SK-N-DZ (cell line): ENCODE measurements around the gene ZNF280D.
"Not testable (repeated sequence)": the region's sequence is repeated elsewhere in the genome, so short reads cannot be mapped to it uniquely, and the experiment has no call there.

Experiments
- DNase-seq: peaks from one replicate; pipeline ENCODE4 v3.0.0-alpha.2; 2015; ENCODE audit warnings: low spot score

The ZNF280D gene

DNA sequence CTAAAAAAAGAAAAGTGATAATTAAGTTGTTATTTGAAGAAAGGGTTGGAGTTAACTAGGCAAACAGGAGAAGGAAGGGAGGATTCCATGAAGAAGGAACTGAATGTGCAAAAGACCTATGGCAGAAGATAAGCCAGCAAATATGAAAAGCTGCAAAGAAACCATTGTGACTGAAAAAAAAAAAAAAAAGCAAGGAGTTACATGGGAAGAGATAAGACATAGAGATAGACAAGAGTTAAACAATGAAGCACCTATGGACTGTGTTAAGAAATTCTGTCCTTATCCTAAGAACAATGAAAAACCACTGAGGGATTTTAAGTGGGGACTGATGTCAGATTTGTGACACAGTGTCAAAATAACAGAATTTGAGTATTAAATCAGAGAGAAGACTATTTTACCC, 17.0 kb downstream of the ZNF280D start:
- no peak for DNase-seq

DNA sequence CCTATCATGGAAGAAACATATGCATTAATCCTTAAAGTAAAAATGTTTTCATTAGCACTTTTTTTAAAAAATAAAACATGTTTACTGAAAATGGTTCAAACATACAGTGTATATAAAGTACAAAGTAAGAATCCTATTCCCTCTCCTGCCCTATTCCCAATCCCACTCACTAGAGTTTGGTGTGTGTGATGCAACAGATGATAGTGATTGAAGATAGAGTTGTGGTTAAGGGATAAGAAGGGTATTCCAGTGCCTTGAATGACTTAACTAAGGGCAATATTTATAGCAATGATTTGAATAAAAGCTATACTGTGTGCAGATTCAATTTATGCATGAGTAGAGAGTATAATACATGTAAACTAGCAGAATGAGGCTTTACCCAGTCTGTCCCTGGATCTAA, 18.1 kb downstream of the ZNF280D start:
- no peak for DNase-seq

DNA sequence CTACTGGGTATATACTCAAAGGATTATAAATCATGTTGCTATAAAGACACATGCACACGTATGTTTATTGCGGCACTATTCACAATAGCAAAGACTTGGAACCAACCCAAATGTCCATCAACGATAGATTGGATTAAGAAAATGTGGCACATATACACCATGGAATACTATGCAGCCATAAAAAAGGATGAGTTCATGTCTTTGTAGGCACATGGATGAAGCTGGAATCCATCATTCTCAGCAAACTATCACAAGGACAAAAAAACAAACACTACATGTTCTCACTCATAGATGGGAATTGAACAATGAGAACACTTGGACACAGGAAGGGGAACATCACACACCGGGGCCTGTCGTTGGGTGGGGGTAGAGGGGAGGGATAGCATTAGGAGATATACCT, 23.8 kb downstream of the ZNF280D start:
- DNase-seq, result not testable (repeated sequence)

DNA sequence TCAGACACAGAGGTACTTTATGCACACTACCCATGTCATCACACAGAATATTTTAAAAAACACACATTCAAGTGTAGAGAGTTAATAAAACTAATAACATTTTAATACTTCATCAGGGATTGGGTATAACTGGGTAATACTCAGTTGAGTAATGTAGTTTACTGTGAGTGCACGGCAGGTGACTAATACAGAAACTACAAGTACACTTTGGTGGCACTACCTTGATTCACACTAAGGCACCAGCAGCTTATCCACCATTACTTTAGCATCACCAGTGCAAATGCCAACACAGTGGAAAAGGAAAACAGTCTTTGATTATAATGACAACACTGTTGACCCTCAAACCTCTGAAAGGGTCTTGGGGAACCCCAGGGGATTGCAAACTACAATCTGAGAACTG, 33.6 kb downstream of the ZNF280D start:
- DNase-seq, result no peak

DNA sequence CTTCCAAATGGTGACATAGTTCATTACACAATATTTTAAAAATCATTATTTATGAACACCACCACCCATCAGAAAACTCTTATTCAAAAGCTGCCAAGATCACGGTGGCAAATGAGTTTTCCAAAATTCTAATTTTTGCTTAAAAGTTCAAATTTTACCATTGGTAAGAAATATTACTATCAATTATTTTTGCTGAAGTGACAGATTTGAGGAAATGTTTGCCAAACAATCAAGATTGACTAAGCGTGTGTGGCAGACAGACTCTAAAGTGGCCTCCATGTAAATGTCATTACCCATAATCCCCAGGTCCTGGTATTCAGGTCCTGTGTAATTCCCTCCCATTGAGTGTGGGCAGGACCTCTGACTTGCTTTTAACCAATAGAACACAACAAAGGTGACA, 35.0 kb downstream of the ZNF280D start:
- DNase-seq, result no peak

DNA sequence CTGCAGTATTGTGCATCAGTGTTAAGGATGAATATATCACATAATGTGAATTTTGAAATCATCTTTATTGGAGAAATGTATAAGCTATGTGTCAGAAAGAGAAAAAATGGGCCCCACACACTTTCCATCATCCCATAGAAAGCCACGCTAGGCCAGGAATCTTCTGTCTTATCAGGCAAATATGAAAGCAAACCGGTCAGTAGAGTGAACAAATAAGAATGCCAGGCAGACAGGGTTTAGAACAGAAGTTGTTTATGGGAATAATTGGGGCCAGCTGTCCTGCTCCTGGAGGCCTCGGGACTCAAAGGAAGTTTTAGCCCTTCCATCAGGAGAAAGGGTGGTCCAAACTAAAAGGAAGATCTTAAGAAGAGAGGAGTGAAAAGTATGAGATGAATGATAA, 39.5 kb downstream of the ZNF280D start:
- no peak for DNase-seq

DNA sequence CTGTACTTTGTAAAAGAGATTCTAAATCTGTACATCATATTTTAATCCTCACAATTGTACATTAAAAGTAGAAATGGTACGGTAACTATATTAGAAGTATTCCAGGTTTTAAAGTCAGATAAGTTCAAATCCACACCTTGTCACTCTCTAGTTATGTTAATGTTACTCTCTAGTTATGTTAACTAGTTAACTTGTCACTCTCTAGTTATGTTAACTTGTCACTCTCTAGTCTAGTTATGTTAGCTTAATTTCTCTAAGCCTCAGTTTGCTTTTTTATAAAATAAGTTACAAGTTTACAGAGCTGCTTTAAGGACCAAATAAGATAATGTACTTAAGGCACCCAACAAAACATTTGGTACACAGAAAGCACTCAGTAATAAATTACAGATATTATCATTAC, 42.6 kb downstream of the ZNF280D start:
- DNase-seq, result no peak

DNA sequence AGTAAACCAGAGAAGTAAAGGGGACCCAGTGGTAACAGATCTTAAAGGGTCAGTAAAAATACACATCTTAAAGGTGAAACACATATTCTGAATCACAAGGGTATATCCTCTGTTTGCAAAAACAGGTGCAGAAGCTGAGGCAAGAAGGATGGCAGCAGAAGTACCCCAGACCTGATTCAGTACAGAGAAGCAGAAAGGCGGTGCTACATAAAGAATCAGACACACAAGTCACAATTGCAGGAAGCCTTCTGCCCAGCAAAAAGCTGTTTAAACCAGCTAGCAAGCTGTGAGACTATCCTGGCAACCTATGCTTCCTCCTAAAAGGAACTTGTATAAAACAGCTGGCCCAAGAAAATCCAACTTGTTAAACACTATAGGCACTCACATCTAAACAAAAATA, 49.4 kb downstream of the ZNF280D start:
- DNase-seq, result no peak

DNA sequence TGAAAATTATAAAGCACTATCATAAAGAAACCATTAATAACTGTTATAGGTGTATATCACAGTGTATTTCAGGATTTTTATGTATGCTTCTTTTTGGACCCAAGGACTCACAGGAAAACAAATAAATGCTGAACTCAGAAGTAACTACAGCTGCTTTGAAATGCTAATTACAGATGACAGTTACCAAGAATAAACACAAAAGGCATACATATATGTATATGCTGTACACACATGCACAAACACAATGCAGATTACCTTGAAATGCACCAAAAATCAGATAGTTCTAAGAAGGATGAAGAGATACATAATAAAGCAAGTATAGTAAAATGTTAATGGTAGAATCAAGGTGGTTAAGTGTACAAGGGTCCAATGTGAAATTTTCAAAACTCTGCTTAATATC, 52.2 kb downstream of the ZNF280D start:
- no peak for DNase-seq

DNA sequence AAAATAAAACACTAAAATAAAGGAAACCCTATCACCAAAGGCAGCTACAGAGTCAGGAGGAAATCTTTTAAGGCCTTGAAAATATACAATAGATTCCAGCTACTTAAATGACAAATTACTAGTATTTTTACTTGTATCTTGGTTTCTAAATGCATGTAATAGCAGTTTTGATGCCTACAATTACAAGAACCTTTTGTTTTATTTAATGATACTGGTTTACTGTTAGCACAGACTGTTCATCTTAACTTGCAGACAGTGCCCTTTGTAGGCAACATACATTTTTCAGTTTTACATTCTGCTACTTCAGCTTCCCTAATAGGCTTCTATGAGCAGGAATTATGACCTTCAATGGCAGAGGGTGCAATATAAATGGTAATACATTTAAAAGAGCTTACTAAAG, 54.1 kb downstream of the ZNF280D start:
- no peak for DNase-seq

DNA sequence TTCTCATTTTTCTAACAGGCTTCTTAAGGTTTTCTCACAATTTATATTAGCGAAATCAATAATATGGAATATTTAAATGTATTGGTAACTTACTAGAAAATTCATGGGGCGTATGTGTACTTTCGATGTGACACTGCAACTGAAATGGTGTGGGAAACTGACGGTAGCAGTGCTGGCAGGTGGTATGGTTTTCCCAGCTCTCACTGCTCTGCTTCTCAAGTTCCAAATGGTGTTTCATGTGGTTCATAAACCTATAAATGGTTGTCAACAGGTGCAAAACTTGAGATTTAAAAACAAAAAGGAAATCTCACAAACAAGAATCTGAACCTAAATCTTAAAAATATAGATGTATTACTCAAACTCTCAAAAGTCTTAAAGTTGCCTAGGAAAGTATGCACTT, 54.7 kb downstream of the ZNF280D start:
- no peak for DNase-seq

DNA sequence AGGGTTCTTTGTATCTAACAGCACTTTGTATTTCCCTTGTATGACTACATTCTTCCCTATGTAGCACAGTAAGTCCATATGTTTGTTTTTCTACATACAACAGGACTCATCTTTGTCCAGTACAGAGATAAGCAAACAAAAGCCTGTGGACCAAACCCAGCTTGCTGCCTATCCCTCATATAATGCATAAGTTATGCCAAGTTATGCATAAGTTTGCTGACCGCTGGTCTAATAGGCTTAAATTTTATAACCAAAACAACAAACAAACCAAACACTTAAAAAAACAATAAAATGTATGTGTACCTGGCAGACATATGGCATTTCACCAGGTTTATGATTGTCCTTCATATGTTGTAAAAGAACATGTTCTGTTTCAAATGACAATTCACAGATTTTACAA, 56.0 kb downstream of the ZNF280D start:
- DNase-seq, result no peak

DNA sequence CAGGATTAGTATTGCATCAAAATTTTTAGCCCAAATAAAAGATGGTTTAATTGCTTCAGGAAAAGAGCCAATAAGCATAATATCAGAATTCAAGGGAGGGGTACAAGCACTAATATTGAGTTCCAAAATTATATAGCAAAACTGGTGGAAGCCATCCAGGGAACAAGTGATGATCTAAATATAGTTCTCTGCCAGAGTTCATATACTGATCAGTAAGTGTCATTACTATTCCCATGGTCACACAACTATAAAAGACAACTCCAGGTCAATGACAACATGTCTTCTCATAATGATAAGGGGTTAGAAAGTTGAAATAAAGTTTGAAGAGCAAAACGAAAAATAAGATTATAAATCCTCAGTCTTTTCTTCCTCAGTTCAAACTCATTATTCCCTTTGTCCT, 57.4 kb downstream of the ZNF280D start:
- DNase-seq, result no peak

DNA sequence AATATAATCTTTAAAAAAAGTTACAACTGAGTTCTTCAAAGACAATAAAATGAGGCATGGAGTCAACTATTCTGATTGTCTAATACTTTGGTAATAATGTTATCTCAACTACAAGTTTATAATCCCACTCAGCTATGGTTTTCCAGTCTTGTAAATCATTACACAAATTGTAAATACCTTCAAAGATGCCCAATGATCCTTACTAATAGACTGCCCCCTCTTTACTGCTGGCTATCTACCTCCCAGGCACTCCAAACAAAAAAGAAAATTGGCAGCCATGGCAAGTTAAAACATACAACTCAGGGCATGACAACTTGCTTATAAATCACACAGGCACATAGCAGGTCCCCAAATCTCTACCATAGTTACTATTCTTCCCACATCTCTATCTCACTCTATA, 58.5 kb downstream of the ZNF280D start:
- DNase-seq, result no peak

DNA sequence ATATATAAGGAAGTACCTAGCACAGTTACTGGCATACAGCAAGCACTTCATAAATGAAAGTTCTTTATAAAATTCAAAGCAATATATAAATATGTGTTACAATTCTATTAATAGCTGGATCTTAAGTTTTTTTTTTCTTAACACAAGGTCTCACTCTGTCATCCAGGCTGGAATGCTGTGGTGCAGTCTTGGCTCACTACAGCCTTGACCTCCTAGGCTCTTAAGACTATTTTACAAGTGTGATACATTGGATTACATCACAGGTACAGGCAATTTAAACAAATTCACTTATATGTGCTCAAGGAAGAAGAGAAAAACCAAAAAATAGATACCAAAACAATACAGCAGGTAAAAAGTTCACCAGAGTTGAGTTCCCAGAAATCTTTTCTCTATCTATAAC, 60.6 kb downstream of the ZNF280D start:
- no peak for DNase-seq

DNA sequence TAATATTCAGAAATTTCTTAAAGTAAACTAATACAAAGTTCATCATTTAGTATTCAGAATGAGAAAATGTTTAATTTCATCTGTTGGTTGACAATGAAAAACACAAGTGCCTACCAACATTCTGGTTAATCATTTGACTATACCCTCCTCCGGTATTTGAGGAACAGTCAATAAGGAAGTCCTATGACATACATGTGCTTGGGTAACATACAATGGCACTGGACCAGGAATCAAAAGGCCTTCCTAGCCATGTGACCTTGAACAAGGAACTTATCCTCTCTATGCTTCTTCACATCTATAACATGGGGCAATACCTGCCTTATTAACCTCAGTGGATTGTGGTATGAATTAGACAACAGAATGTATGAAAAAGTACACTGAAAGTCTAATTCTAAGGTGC, 65.8 kb downstream of the ZNF280D start:
- no peak for DNase-seq

DNA sequence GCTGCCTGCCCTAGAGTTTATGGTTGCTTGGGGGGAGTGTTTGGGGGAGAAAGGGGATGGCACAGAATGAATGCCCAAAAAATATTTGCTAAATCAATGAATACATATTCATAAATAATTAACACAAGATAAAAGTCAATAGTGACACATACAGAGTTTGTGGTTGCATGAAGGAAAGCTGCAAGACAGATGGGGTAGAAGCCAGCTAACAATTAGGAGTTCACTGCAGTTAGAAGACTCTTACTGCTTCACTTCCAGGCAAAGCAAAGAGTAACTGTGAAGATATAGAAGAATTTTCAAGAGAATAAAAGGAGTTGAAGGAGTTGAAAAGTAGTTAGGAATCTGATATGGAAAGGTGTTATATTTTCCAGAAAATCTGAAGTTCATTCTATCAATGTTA, 72.4 kb downstream of the ZNF280D start:
- no peak for DNase-seq

DNA sequence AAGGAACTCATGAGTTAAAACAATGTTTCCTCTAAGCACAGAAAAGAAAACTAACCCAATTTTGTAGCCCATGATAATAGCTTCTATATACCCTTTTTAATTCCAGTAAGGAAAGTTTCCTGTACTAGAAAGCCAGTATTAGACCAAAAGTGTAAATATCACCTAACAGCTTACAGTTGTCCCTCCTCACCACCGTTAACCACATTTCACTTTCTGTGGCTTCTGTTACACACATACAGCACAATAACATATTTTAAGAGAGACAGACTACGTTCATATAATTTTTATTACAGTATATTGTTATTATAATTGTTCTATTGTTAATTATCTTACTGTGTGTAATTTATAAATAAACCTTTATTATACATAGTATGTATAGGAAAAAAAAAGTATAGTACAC, 74.1 kb downstream of the ZNF280D start:
- DNase-seq, result no peak

DNA sequence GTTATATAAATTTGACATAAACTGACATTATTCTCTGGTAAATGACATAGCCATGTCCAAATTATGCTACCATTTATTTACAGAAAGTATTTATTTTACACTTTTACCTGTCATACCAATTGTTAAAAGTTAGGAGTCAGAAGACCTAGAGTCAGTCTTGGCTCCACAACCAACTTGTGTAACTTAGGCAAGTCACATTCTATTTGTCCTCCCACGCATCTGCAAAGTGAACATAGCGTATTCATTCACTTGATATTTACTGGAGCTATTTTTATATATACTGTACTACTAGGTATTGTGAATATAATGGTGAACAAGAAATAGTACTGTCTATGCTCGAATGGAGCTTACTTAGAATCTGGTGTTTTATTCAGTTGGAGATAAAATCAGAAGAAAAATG, 78.7 kb downstream of the ZNF280D start:
- DNase-seq, result no peak

DNA sequence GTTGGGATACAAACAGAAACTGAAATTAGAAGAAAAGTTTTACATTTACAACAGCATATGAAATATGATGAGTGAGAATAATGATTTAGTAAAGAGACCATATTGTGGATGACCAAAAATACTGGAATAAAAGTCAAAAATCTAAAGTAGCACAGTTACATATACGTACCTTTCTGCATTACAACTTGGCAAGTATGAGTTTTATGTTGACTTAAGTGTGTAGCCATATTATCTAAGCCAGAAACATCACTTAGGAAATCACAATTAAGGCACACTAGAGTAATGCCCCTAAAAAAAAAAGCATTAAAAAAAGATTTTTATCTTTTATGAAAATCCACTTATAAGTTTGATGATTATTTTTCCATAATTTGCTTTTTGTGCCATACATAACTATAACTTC, 79.1 kb downstream of the ZNF280D start:
- DNase-seq, result no peak

DNA sequence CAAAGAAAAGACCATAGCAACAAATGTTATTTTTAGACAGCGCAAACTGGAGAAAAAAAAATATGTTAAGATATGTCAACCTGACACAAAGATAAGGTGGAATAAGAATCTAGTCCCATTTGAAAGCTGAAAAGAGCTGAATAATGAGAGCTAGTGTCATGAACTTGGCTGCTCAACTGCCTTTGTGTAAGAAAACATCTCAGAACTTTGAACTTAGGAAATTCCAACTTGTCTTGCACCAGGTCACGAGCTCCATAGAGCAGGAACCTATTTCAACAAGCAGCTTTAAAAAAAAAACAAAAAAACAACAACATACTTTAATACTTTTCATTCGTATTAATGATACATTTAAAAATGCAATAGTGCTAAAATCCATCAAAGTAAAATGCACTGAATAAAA, 79.5 kb downstream of the ZNF280D start:
- DNase-seq, result no peak

DNA sequence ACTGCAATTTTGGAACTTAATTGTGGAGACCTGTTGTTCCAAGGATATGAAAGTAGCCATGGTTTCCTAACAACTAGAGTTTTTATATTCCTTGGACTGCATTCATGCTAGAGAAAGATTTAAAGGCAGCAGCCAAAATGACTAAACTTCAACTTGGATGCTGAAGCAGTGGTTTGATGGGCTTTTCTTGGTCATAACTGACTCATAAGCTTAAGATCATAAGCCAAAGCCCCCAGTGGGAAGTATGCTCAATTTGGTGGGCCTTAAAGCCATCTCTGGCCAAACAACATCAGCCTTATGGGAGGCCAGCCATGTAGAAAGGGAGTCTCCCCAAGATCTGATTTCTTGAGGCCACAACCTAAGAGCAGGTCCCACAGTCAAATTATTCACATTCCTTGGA, 80.2 kb downstream of the ZNF280D start:
- DNase-seq, result no peak

DNA sequence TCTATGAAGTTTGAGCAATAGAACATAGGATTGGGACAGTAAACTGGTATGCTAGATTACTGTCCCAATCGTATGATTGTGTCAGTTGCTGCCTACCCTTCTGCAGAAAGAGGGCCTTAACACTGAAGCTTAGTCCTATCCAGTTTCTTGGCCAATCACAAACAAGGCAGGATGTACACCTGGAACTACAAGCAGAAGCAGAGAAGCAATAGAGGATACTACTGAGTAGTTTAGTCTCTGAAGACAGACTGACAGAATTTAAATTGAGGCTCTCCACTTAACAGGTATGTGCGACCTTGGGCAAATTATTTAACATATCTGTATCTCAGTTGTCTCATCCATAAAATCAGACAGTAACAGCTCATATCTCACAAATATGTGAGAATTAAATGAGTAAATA, 85.0 kb downstream of the ZNF280D start:
- no peak for DNase-seq

DNA sequence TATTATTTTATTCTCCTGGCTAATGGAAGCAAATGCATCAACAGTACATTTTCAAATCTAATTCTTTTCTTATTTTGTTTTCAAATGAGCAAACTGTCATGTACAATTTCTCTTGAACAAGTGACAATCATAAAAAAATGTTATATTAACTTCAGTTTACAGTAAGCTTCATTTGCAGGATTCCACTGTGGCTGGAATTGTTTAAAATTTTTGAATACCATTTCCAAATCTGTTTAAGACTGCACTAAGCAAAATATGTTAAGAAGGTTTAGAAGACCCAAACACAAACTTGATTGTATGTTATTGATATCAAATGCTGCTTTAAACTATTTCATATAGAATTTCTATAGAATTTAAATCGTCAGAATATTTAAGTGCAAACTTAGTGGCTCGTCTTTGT, 92.8 kb downstream of the ZNF280D start:
- no peak for DNase-seq

DNA sequence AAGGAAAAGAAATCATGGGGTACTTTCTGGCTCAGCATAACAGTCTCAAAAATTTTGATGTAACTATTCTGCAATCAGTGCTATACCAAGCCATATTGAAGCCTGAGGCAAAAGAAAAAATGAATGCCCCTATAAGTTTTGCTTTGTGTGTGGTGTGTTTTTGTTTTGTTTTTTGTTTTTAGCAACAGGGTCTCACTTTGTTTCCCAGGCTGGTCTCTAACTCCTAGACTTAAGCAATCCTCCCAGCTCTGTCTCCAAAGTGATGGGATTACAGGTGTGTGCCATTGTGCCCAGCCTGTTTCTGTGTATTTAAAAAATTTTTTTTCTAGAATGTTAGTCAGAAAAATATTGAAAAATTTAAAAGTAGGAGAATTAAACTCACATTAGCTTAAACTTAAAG, 93.2 kb downstream of the ZNF280D start:
- DNase-seq, result no peak
